Skeletal muscle satellite cell (primary cell): ENCODE data around the gene PIP5K1B.

Source experiments
- H3K27me3 ChIP-seq: 2 replicates; pipeline ENCODE4 v1.7.0; 2013; ENCODE audit warnings: low read length; ENCODE audit not compliant: control insufficient read depth, insufficient read depth
- H3K36me3 ChIP-seq: 2 replicates; pipeline ENCODE4 v1.7.0; 2013; ENCODE audit warnings: mild to moderate bottlenecking, control low read depth, low read length; ENCODE audit not compliant: insufficient read depth
- H3K4me1 ChIP-seq: 2 replicates; pipeline ENCODE4 v1.7.0; 2013; ENCODE audit warnings: low read length; ENCODE audit not compliant: control insufficient read depth, insufficient read depth
- H3K4me2 ChIP-seq: 2 replicates; pipeline ENCODE4 v1.7.0; 2013; ENCODE audit warnings: mild to moderate bottlenecking, low read length
- H3K4me3 ChIP-seq: 2 replicates; pipeline ENCODE4 v1.7.0; 2013; ENCODE audit warnings: low read length
- H3K9ac ChIP-seq: 2 replicates; pipeline ENCODE4 v1.7.0; 2013; ENCODE audit warnings: mild to moderate bottlenecking, low read depth, low read length, moderate library complexity
- H3K9me3 ChIP-seq: replicated peaks from 2 replicates; pipeline ENCODE4 v1.7.0; 2013; ENCODE audit warnings: mild to moderate bottlenecking, control low read depth, low read length

The PIP5K1B gene

DNA sequence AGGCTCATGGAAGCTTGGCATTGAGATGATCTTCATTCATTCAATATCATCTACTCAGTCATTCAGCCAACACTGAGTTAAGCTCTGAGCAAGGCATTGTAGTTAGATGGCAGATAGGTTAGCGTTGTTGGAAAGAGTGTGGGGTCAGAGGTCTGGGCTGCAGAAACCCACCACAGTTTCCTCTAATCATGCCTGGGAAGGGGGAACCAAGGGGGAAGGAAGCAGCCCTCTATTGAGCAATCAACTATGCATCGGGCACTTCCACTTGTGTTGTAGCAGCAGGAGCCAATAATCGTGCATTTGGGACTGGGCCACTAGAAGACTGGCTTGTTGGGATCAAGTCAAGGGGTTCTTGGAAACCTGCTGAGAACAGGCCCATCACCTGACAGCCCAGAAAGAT lies 139.1 kb downstream of the PIP5K1B start:
- H3K4me1 ChIP-seq: no peaks in the 10 kb centered on the region

DNA sequence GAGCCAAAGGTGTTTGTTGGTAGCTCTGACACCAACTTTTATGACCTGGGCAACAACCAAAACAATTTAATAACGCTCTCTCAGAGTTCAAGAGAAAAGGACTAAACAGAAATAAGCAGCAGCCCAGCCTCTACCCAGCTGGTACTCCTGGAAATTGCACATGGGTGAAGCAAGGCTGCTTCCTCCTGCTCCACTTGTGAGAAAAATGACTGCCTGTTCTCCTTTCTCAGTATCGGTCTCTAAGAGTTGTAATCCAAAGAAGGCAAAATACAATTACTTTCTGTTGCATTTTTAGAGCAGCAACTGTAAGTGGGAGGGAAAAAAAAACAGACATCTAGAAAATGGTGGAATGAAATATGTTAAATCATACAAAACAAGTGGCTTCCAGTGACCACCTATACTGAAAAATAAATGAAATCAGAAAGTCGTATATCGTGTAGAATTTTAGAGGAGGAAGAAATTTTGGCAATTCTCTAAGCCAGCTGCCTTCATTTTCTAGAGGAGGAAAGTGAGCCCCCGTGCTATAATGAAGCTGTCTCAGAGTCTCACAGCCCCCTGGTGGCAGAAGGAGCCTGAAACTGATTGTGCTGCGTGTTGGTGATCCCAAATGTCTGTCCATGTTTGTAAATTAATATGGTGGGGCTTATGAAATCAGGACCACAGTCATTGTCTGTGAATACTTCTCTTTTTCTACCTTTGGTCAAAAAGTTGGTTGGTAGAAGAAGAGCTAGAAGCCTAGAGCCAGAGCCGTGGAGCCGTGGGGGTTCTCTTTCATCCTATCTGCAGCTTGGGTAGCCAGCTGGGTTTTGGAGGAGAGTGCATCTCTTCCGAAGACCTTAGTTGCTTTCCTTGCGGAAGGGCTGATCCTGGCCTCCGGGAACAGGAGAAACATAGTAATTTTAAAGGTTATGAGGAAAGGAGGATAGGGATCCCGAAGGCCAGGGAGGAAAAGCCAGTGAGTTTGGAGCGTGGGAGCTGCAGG lies 139.9 kb downstream of the PIP5K1B start:
- H3K9me3 ChIP-seq: no peaks in the 10 kb centered on the region
- no peaks in the 10 kb centered on the region for H3K27me3 ChIP-seq
- no peaks in the 10 kb centered on the region for H3K4me1 ChIP-seq
- H3K4me2 ChIP-seq: no peak overlapping the region
- H3K36me3 ChIP-seq: no peaks in the 10 kb centered on the region
- no peak overlapping the region for H3K4me3 ChIP-seq
- H3K9ac ChIP-seq: no peak overlapping the region

More for the DNA sequence above, 139.1 kb downstream of the PIP5K1B start:
- H3K27me3 ChIP-seq: no peaks in the 10 kb centered on the region
- H3K4me3 ChIP-seq: no peak overlapping the region
- H3K9ac ChIP-seq: no peak overlapping the region
- no peaks in the 10 kb centered on the region for H3K36me3 ChIP-seq
- H3K4me2 ChIP-seq: no peak overlapping the region
- no peaks in the 10 kb centered on the region for H3K9me3 ChIP-seq

DNA sequence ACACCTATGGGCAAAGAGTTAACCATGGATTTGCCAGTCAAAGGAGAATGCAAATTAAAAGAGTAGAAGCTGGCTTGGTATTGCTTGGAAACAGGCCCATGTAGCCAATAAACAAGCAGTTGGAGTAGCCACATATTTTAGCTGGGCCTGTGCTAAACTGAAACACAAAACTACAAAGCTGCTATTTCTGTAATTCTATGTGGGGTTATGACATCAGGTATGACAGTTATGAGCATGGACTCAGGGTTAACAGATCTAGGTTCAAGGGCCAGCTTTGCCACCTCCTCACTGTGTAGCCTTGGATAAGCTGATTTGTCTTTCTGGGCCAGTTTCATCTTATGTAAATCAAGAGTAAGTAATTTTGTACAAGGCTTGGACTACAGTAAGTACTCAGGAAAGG lies 142.7 kb downstream of the PIP5K1B start:
- Histone ChIP-seq H3K9me3 (no peaks in the 10 kb centered on the region), H3K4me3 (no peak overlapping the region), H3K9ac (no peak overlapping the region), H3K36me3 (no peaks in the 10 kb centered on the region), H3K27me3 (no peaks in the 10 kb centered on the region), H3K4me2 (no peak overlapping the region), H3K4me1 (no peaks in the 10 kb centered on the region)

DNA sequence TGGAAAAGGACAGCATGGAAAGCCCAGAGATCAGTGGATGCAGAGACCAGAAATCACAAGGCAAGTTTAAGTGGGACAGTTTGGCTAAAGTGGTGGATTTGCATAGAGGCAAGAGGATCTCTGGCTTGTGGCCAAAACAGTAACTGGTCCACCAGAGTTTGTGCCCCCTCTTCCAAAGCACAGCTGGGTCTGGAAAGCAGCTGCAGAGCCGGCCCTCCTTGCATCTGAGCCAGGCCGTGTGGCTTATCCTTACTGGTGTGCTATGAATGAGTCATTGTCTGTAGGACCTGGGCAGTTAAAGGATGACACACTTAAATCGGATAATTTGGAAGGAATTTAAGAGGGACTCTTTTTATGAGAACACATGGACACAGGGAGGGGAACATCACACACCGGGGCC lies 146.6 kb downstream of the PIP5K1B start:
- no peaks in the 10 kb centered on the region for H3K9me3 ChIP-seq
- H3K4me3 ChIP-seq: no peak overlapping the region
- no peaks in the 10 kb centered on the region for H3K36me3 ChIP-seq
- H3K4me1 ChIP-seq: no peaks in the 10 kb centered on the region
- H3K27me3 ChIP-seq: peaks cover 3% of the 10 kb centered on the region
- no peak overlapping the region for H3K4me2 ChIP-seq
- H3K9ac ChIP-seq: no peak overlapping the region

DNA sequence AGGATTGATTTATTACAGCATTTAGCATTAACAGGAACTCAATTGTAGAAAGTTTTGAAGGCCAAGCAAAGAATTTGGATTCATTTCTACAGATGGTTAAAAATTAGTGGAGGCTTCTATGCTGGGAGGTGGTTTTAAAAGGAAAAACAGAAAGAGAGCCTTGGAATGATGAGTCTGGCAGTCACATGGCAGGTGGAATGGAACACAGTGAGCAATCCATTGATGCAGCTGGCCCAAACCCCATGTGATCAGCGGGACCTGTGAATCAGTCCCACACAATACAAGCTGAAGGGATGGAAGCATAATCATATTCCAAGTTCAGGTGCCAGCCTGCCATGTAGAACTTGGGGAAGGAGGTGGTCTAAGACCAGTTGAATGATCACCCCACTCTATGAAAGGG lies 147.9 kb downstream of the PIP5K1B start:
- Histone ChIP-seq H3K9ac (no peak overlapping the region), H3K4me2 (no peak overlapping the region), H3K27me3 (peaks cover 3% of the 10 kb centered on the region), H3K4me3 (no peak overlapping the region), H3K4me1 (no peaks in the 10 kb centered on the region), H3K36me3 (no peaks in the 10 kb centered on the region), H3K9me3 (no peaks in the 10 kb centered on the region)

DNA sequence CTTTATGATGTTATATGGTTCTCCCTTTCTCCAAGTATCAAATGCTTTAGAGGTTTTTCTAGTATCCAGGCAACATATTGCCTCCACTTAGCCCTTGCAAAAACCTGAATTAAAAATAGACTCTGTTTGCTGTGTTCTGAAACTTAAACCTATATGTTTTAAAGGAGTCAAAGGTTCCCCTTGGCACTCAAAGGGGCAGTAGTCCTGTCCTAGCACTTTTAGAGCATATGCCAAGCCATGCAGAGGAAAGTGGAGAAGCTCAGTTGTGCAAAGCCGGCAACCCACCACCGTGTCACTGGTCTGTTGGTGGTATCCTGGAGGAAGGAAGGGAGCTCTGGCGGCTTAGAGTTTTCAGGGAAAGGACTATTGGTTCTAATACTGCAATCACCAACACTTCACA lies 154.3 kb downstream of the PIP5K1B start:
- peaks cover 3% of the 10 kb centered on the region for H3K27me3 ChIP-seq
- no peaks in the 10 kb centered on the region for H3K4me1 ChIP-seq
- H3K9ac ChIP-seq: no peak overlapping the region
- H3K9me3 ChIP-seq: no peaks in the 10 kb centered on the region
- no peak overlapping the region for H3K4me3 ChIP-seq
- no peak overlapping the region for H3K4me2 ChIP-seq
- H3K36me3 ChIP-seq: no peaks in the 10 kb centered on the region

DNA sequence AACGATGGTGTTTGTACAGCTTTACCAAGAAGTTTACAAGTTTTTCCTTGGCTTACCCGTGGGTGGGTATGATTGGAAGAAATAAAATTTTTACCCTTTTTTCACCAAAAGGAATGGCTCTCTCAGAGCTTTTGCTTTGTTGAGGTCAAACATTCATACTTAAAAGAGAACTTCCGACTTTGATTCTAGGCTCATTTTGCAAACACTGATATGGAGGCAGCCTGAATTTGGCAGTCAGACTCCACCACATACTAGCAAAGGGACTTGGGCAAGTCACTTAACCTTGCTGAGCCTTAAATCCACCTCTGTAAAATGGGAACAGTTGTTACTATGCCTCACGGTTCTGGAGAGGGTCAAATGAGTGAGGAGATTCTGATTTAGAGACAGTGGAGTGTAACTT lies 155.4 kb downstream of the PIP5K1B start:
- Histone ChIP-seq H3K4me1 (no peaks in the 10 kb centered on the region), H3K4me3 (no peak overlapping the region), H3K36me3 (no peaks in the 10 kb centered on the region), H3K4me2 (no peak overlapping the region), H3K27me3 (peaks cover 2% of the 10 kb centered on the region), H3K9ac (no peak overlapping the region), H3K9me3 (no peaks in the 10 kb centered on the region)

DNA sequence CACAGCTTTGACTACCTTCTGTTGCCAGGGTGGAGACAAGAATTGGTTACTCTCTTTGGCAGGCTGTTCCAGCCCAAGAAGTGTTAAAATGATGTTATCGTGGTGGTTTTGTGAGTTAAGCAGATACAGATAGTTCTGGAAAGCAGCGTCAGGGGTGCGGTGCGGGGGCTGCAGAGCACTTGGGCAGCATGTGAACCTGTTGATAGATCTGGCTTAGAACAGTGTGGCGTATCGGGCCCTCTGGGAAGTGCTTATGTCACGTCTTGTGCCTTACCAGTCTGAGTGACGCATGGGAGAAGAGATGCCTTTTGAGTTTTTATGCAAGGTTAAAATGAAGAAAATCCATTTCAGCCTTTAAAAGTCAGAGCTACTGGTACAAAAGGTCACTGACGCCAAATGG lies 156.4 kb downstream of the PIP5K1B start:
- H3K36me3 ChIP-seq: no peaks in the 10 kb centered on the region
- no peak overlapping the region for H3K4me3 ChIP-seq
- no peak overlapping the region for H3K9ac ChIP-seq
- H3K27me3 ChIP-seq: no peaks in the 10 kb centered on the region
- H3K9me3 ChIP-seq: no peaks in the 10 kb centered on the region
- H3K4me1 ChIP-seq: no peaks in the 10 kb centered on the region
- H3K4me2 ChIP-seq: no peak overlapping the region

DNA sequence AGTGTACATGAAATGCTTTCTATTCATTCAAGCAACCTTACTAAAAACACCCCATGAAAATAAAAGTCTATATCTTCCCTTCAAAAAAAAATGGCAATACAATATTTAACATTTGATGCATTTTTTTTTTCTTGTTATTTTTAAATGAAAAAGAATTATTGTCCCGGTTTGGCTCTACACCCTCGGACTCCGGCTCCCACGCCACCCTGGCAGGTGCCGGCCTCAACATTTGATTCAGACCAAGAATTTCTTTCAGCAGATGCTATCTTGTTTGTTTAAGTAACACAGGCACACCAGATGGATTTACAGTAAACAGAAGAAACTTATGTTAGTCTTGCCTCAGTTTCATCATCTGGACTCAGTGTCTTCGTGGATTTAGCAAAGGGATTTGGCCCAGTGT lies 162.0 kb downstream of the PIP5K1B start:
- Histone ChIP-seq H3K36me3 (no peaks in the 10 kb centered on the region), H3K4me1 (no peaks in the 10 kb centered on the region), H3K4me3 (no peak overlapping the region), H3K4me2 (no peak overlapping the region), H3K9me3 (no peaks in the 10 kb centered on the region), H3K9ac (no peak overlapping the region), H3K27me3 (peaks cover 2% of the 10 kb centered on the region)

DNA sequence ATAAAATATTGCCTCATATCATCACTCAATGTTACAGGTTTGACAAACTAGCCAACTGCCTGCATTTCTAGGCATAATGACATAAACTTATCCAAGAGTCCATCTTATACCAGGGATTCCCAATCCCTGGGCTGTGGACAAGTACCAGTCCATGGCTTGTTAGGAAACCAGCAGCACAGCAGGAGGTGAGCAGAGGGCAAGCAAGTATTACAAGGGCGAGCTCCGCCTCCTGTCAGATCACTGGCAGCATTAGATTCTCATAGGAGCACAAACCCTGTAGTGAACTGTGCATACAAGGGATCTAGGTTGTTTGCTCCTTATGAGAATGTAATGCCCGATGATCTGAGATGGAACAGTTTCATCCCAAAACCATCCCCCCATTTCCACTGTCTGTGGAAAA lies 164.0 kb downstream of the PIP5K1B start:
- H3K4me1 ChIP-seq: no peaks in the 10 kb centered on the region
- no peak overlapping the region for H3K9ac ChIP-seq

DNA sequence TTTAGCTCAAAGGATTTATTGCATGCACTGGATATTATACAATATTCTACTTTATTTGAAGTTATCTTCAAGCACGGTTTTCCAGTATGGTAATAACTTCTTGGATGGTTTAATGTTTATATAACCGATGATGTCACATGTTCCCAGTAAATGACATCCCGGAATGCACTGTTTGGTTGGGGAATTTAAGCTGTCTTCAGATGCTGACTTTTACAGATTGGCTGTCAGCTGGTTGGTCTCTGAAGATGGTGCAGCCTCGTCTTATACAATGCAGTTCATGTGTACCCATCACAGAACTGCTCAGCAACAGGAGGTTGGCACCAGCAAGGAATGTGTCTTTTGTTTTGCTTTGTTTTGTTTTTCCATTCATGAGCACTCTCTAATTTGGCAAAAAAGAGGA lies 165.0 kb downstream of the PIP5K1B start:
- Histone ChIP-seq H3K9me3 (no peaks in the 10 kb centered on the region), H3K4me3 (no peak overlapping the region), H3K9ac (no peak overlapping the region), H3K36me3 (no peaks in the 10 kb centered on the region), H3K4me2 (no peak overlapping the region), H3K27me3 (peaks cover 3% of the 10 kb centered on the region), H3K4me1 (no peaks in the 10 kb centered on the region)

More for the DNA sequence above, 164.0 kb downstream of the PIP5K1B start:
- Histone ChIP-seq H3K4me2 (no peak overlapping the region), H3K27me3 (peaks cover 3% of the 10 kb centered on the region), H3K36me3 (no peaks in the 10 kb centered on the region), H3K9me3 (no peaks in the 10 kb centered on the region), H3K4me3 (no peak overlapping the region)

DNA sequence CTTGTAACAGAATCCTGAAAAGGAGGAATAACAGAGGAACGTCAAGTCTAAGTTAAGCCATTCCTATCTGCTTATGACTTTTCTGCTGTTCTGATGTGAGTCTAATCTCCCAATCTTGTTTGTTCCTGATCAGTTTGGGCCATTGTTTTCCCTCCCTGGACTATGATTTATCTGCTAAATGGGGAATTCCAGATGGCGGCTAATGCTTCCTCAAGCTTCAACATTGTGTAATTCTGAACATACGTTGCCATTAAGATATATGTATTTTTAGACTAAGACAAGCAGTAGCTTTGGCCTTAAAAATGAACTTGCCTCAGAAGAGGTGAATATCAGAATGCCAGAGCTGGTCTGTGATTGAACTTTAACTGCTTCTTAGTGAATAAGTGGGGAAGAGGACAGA lies 166.2 kb downstream of the PIP5K1B start:
- no peaks in the 10 kb centered on the region for H3K4me1 ChIP-seq
- H3K9ac ChIP-seq: no peak overlapping the region
- H3K4me3 ChIP-seq: no peak overlapping the region
- H3K36me3 ChIP-seq: no peaks in the 10 kb centered on the region
- H3K27me3 ChIP-seq: peaks cover 3% of the 10 kb centered on the region
- no peaks in the 10 kb centered on the region for H3K9me3 ChIP-seq
- H3K4me2 ChIP-seq: no peak overlapping the region
